Large intestine (tissue), 3 donors: ENCODE results near the gene TSFM. TPM values are rescaled to one million over a fixed set of nuclear protein-coding genes. Genes with fewer than 3 reads are reported as not detected.

Source experiments
- DNase-seq, 2 donors: peaks; one replicate each; pipeline versions ENCODE4 v3.0.0 to v3.0.0-alpha.2; 2013
- H3K27ac ChIP-seq: one replicate; pipeline ENCODE4 v1.5.1; 2013; ENCODE audit warnings: low read length
- H3K27me3 ChIP-seq: 2 replicates; pipeline ENCODE4 v1.6.1; 2013; ENCODE audit warnings: low read length; ENCODE audit not compliant: control insufficient read depth, insufficient read depth
- H3K36me3 ChIP-seq: 2 replicates; pipeline ENCODE4 v1.6.1; 2013; ENCODE audit warnings: low read length; ENCODE audit not compliant: control insufficient read depth, insufficient read depth
- H3K4me1 ChIP-seq: one replicate; pipeline ENCODE4 v1.6.1; 2013; ENCODE audit warnings: low read length; ENCODE audit not compliant: control insufficient read depth, insufficient read depth
- H3K4me3 ChIP-seq: one replicate; pipeline ENCODE4 v1.5.1; 2013; ENCODE audit warnings: low read length
- H3K9me3 ChIP-seq: one replicate; pipeline ENCODE4 v1.6.1; 2013; ENCODE audit warnings: mild to moderate bottlenecking, low read depth, low read length, moderate library complexity; ENCODE audit not compliant: control insufficient read depth
- whole genome bisulfite sequencing: methylation state at CpG from one replicate; pipeline ENCODE4 v1.1.5; 2013; ENCODE audit warnings: low lambda C conversion rate; ENCODE audit not compliant: insufficient coverage; 5-methylcytosine and 5-hydroxymethylcytosine counted together
- polyA plus RNA-seq: library from polyadenylated mRNA; unstranded; fragments of 120-200 nt; gene quantifications from one replicate; pipeline ENCODE4 v1.2.1, GENCODE V29; 2013

The TSFM gene
- polyA plus RNA-seq, 1 donor, result 36.0 TPM

DNA sequence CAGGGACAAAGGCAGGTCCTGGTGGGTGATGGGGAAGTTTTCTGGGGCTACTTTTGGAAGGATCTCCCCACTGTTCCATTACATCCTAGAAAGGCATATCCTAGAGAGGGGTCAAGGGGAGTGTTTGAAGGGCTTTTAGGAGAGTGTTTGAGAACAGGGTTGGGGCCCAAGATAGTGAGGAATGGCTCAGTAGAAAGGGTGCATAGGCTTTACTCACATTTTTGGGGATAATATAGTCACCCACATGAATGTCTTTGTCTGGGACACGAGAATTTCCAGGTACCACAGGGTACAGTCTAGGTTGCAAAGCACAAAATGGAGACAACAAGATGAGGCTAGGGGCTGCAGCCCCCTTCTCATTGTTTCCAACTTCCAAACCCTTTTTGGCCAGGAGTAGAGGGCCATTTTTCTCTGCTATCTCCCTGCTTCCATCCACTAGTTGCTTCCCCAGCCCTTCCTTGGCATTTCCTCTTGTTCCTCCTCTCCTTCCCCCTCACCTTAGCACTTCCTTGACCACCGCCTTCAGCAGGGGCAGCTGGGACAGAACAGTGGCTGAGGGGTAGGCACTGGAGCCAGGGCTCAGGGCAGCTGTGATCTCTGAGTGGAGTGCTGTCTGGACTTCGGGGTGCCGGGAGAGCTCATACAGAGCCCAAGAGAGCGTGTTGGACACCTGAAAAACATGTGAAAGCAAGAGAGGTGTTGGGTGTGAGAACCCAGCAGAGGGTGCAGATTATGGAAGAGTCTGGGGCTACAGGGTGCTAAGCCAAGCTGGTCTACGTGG is 18.5 kb upstream of the TSFM start:
- WGBS, result 80% methylated on average over 1 of the region's 6 CpGs

DNA sequence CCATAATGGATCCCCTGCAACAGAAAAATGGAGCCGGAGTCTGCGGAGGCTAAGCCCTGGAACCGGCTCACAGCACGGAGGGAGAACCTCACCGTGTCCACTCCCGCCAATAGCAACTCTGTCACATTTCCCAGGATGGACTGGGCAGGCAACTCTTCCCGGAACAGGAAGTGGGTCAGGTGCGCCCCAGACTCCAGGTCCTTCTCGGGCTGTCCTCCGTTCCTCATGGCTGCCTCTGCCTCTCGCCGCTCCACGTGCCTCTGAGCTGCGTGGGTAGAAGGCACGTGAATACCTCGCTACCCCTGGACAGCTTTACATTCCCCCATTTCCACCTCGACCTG is 18.0 kb upstream of the TSFM start:
- Histone ChIP-seq H3K4me1 (peaks cover 20% of the 10 kb centered on the region), H3K36me3 (peaks cover 13% of the 10 kb centered on the region), H3K4me3 (peak overlapping the region; percentile 47), H3K27ac (no peak overlapping the region), H3K9me3 (peaks cover 10% of the 10 kb centered on the region), H3K27me3 (peaks cover 45% of the 10 kb centered on the region)
- DNase-seq, result no peak
- no CpG with 5 or more reads among the region's 17 CpGs for WGBS

More for the DNA sequence above, 18.5 kb upstream of the TSFM start:
- H3K36me3 ChIP-seq, result peaks cover 12% of the 10 kb centered on the region
- H3K4me1 ChIP-seq, result peaks cover 20% of the 10 kb centered on the region
- H3K27ac ChIP-seq, result no peak overlapping the region
- peaks cover 45% of the 10 kb centered on the region for H3K27me3 ChIP-seq
- no peak for DNase-seq
- H3K9me3 ChIP-seq, result peaks cover 10% of the 10 kb centered on the region
- peak overlapping the region; percentile 47 for H3K4me3 ChIP-seq

DNA sequence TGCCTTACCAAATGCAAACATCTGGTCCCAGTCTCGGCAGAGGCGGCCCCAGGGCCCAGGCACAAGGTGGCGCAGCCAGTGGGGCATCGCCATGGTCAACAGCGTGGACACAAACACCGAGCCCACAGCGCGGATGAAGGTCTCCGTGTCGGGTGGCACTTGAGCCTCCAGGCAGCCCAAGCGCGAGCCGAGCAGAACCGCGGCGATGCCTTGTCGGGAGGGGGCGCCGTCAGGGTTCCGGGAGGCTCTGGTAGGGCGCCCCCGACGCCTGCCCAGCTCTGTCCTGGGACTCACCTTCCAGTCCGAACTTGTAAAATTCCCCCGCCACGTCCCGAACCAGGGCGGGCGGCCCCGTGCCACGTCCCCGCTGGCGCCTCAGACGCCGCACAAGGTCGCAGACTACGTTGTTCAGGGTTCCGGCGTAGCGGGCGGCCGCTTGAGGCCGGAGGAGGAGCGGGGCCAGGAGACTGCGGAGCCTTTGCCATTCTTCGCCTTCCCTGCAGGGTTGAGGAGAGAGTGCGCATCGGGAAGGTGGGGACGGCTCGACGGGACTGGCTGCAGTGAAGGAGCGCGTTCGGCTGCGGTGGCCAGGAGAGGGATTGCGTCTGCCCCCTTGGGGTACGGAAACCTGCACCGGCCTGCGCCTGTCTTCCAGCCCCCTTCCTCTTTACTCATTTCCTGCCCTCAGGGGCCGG is 17.4 kb upstream of the TSFM start:
- no CpG with 5 or more reads among the region's 60 CpGs for WGBS
- H3K27ac ChIP-seq, result no peak overlapping the region
- peaks cover 10% of the 10 kb centered on the region for H3K9me3 ChIP-seq
- H3K36me3 ChIP-seq, result peaks cover 14% of the 10 kb centered on the region
- peak in 1 of 2 donors; percentile 59 for DNase-seq
- H3K27me3 ChIP-seq, result peaks cover 45% of the 10 kb centered on the region
- peaks cover 20% of the 10 kb centered on the region for H3K4me1 ChIP-seq
- peak overlapping the region; percentile 47 for H3K4me3 ChIP-seq

DNA sequence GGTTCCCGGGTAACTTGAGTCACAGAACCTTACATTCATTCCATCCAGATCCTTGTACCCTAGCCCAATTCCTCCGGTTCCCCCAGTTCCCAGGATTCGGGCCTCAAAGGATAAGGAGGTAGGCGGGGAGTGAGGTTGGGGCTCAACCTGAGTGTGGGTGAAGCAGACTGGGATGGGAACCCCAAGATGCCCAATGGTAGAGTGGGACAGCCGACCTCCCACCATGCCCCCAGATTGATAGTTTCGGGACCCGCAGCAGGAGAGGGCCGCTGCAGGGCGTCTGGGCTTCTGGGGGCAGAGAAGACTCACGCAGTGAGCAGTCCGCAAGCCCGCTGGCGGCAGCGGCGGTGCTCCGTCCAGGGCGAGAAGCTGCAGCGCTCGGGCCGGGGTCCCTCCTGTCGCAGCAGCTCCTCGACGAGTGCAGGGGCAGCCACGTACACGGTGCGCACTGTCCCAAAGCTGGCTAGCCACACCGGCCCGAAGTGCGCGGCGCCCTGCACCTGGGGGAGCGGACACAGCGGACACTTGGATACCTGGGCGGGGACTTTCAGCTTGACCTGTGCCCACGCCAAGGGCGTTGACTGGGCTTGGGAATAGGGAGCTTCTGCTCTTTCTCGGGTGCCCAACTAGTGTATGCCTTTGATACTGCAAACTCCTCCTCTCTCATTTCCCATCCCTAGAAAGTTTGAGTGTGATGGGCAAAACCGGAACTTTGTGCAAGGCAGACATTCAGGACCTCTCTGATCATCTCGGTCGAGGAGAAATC is 16.7 kb upstream of the TSFM start:
- peaks cover 45% of the 10 kb centered on the region for H3K27me3 ChIP-seq
- WGBS, result 0% methylated on average over 1 of the region's 40 CpGs
- peaks cover 24% of the 10 kb centered on the region for H3K4me1 ChIP-seq
- no peak overlapping the region for H3K27ac ChIP-seq
- H3K4me3 ChIP-seq, result peak overlapping the region; percentile 47
- H3K9me3 ChIP-seq, result peaks cover 10% of the 10 kb centered on the region
- no peak for DNase-seq
- peaks cover 14% of the 10 kb centered on the region for H3K36me3 ChIP-seq

DNA sequence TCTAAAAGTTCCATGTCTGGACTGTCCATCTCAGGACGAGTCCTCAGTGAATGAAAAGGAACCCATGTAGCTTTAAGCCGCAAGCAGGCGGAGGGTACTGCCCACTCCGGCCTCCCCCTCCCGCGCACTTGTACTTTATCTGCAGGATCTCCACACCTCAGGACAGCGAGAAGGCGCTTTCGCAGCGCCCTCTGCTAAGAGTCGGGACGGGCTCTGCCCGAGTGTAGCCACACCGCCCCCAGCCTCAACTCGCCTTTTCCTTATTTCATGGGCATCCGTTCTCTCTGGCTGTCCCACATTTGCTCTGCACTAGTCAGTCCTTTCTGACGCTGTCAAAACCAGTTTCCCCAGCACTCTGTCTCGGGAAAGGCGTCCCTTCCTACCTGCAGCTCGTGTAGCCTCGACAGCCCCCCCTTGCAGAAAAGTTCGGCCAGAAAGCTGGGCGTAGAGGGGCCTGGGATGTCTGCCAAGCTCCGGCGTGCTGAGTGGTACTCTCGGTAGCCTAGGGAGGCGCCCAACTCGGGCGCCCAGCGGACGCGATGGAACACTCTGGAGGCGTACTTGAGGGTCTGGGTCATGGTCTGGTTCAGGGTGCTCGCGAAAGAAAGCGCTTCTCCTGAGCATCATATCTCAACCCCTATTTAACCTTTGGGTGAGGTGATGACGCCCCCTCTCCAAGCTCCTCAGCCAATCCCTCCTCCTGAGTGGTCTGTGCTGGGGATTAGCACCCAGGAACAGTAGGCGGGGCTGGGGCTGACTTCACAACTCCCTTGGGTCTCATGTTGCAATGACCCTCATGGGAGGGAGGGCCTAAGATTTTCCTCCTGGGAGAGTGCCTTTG is 15.9 kb upstream of the TSFM start, which contains the start of gene CYP27B1:
TSS of gene CYP27B1 (minus strand) at position 615 of the 841 bp plus-strand sequence. CDS start at position 578, 37 bp downstream.
- Histone ChIP-seq H3K4me1 (peaks cover 28% of the 10 kb centered on the region), H3K36me3 (peaks cover 14% of the 10 kb centered on the region), H3K27ac (no peak within 1 kb of the TSS), H3K4me3 (no peak within 1 kb of the TSS), H3K9me3 (peaks cover 10% of the 10 kb centered on the region), H3K27me3 (peaks cover 45% of the 10 kb centered on the region)
- 14% methylated on average over 2 of the region's 38 CpGs for WGBS
- no peak for DNase-seq

DNA sequence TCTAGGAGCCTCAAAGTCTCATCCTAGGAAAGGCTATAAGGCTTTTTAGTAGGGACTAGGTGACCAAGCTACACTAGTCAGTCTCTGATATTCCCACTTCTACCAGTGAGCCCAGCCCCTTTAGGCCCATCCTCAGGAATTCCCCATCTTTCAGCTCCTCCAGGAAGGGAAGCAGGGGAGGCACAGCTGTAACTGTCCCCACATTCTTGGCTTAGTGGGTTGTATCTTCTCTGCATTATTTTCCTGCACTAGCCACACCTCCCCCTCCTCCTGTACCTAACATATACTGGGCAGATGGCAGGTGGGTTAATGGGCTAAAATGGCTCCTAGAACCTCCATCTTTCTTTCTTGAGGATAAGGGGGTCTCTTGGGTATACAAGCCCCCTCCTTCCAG is 15.3 kb upstream of the TSFM start:
- Histone ChIP-seq H3K27ac (no peak overlapping the region), H3K4me3 (no peak overlapping the region), H3K9me3 (peaks cover 10% of the 10 kb centered on the region), H3K4me1 (peaks cover 28% of the 10 kb centered on the region), H3K36me3 (peaks cover 14% of the 10 kb centered on the region), H3K27me3 (peaks cover 45% of the 10 kb centered on the region)
- no peak for DNase-seq

DNA sequence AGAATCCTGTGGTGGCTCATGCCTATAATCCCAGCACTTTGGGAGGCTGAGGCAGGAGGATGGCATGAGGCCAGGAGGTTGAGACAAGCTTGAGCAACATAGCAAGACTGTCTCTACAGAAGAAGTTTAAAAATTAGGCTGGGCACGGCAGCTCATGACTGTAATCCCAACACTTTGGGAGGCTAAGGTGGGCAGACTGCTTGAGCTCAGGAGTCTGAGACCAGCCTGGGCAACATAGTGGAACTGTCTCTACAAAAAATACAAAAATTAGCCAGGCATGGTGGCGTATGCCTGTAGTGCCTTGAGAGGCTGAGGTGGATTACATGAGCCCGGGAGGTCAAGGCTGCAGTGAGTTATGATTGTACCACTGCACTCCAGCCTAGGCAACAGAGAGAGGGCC is 14.7 kb upstream of the TSFM start:
- Histone ChIP-seq H3K4me3 (no peak overlapping the region), H3K9me3 (peaks cover 10% of the 10 kb centered on the region), H3K36me3 (peaks cover 14% of the 10 kb centered on the region), H3K4me1 (peaks cover 28% of the 10 kb centered on the region), H3K27ac (no peak overlapping the region), H3K27me3 (peaks cover 45% of the 10 kb centered on the region)
- DNase-seq, result no peak
- WGBS, result 80% methylated on average over 1 of the region's 3 CpGs

DNA sequence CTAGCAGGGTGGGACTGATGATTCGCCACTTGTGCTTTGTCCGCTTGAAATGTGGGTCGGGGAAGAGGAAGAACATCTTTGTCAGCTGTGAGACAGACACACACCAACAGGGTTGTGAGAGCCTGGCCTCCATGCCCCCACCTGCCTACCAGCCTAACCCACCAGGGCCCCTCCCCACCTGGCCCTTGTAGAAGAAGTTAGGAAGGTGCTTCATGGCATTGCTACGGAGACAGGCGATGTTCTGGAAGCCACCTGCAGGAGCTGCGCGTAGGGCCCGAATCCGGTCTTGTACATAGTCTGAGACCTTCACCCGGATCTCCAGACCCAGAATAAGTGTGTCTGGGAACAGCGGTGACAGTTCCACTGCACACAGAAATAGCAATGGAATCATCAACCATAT is 13.0 kb upstream of the TSFM start:
- DNase-seq, result no peak
- peaks cover 10% of the 10 kb centered on the region for H3K9me3 ChIP-seq
- peaks cover 34% of the 10 kb centered on the region for H3K4me1 ChIP-seq
- H3K36me3 ChIP-seq, result peaks cover 14% of the 10 kb centered on the region
- no CpG with 5 or more reads among the region's 11 CpGs for WGBS
- H3K4me3 ChIP-seq, result no peak overlapping the region
- no peak overlapping the region for H3K27ac ChIP-seq
- peaks cover 32% of the 10 kb centered on the region for H3K27me3 ChIP-seq

DNA sequence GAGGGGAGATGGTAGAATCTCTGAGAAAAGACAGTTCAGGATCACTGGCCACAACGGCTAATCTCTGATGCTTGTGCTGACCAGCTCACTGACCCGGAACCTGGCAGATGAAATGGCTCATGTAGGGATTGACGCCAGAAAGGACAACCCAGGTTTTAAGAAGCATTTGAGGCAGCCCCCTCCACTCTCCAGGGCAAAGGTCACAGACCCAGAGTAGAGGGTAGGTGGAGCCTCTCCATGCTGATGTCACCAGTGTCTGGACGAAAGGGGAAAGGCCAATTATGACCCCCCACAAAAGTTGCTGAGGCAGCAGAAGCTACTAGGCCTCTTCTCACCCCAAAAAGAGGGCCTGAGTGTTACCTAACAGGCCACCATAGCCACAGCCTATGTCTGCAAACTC is 11.9 kb upstream of the TSFM start:
- Histone ChIP-seq H3K36me3 (peaks cover 14% of the 10 kb centered on the region), H3K4me3 (no peak overlapping the region), H3K9me3 (peaks cover 4% of the 10 kb centered on the region), H3K27me3 (peaks cover 20% of the 10 kb centered on the region), H3K4me1 (peaks cover 27% of the 10 kb centered on the region), H3K27ac (no peak overlapping the region)
- no CpG with 5 or more reads among the region's 4 CpGs for WGBS
- no peak for DNase-seq
